C4-2B (cell line): ENCODE data around the gene MAGOH.
"Not testable (repeated sequence)": the region's sequence is repeated elsewhere in the genome, so short reads cannot be mapped to it uniquely, and the experiment has no call there.

Source experiments
- H3K27ac ChIP-seq: fragments of 450-650 bp; 2 replicates; pipeline ENCODE4 v1.5.1; 2017
- ZFX ChIP-seq: fragments of 450-650 bp; IDR thresholded peaks from 2 replicates; pipeline ENCODE4 v1.6.1; 2017
- TF ChIP-seq, protein P1 (sequence below): fragments of 450-650 bp; conservative IDR thresholded peaks from 2 replicates; pipeline ENCODE4 v1.5.1; 2017; ENCODE audit warnings: mild to moderate bottlenecking

The MAGOH gene

DNA sequence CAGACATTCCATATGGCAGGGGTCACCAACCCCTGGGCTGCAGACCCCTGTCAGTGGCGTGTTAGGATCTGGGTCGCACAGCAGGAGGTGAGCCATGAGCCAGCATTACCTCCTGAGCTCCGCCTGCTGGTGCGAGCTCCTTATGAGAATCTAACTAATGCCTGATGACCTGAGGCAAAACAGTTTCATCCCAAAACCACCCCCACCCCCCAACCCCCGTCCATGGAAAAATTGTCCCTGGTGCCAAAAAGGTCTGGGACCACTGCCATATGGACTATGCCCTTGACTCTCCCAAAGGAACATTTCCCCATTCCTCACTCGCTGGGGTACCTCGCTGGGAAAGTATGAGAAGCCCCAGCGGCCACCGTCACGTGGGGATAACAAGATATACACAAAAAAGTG lies 48.1 kb downstream of the MAGOH start:
- H3K27ac ChIP-seq: no peak overlapping the region
- TF ChIP-seq ZFX: no peak
- TF ChIP-seq, protein P1, sequence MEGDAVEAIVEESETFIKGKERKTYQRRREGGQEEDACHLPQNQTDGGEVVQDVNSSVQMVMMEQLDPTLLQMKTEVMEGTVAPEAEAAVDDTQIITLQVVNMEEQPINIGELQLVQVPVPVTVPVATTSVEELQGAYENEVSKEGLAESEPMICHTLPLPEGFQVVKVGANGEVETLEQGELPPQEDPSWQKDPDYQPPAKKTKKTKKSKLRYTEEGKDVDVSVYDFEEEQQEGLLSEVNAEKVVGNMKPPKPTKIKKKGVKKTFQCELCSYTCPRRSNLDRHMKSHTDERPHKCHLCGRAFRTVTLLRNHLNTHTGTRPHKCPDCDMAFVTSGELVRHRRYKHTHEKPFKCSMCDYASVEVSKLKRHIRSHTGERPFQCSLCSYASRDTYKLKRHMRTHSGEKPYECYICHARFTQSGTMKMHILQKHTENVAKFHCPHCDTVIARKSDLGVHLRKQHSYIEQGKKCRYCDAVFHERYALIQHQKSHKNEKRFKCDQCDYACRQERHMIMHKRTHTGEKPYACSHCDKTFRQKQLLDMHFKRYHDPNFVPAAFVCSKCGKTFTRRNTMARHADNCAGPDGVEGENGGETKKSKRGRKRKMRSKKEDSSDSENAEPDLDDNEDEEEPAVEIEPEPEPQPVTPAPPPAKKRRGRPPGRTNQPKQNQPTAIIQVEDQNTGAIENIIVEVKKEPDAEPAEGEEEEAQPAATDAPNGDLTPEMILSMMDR: no peak

DNA sequence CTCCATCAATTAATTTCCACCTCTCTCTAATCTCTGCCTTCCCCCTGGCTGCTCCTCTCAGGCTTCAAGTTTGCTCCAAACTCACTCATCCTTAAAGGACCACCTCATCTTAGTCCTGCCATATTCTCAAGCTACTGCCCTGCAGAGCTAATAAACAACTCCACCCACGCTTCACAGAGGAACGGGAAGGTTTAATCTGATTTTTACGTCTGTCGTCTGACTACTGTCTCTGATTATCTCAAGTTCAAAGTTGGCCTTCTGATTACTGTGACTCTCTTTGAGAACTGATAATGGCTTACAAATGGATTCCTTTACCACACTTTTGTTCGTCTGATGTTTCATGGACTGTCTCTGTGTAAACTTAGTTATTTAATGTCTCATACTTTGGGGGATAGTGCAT lies 49.3 kb downstream of the MAGOH start:
- no peak for TF ChIP-seq ZFX
- TF ChIP-seq, protein P1: no peak
- no peak overlapping the region for H3K27ac ChIP-seq

DNA sequence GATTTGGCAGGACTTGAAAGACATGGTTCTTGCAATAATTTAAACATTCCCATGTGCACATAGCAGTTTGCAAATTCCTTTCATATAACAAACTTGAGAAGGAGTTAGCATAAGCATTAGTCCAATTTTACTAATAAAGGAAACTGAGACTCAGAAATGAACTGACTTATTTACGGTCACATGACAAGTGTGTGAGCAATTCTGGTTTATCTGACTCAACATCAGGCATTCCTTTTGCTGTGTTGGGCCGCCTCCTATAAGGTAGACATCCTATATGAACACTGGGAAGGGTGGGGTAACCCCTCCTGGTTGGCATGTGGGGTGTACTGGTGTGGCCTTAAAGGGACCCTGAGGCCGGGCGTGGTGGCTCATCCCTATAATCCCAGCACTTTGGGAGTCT lies 50.2 kb downstream of the MAGOH start:
- TF ChIP-seq ZFX: no peak
- TF ChIP-seq, protein P1: no peak
- H3K27ac ChIP-seq: no peak overlapping the region

DNA sequence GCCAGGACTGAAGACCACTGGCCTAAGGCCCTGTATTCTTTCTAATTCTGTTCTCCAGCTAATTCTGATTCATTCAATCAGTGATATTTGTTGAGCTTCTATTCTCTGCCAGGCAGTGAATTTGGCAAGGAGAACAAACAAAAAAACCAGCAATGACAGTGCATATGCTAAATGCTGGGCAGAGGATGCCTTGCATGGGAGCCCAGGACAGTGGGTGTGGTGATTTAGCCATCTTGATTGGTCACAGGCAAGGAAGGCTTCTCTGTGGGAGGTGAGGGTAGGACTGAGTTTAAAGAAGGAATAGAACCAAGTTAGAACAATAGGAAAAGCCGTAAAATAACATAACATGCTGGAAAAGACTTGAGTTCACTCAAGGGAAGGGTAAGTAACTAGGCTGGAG lies 50.9 kb downstream of the MAGOH start:
- no peak overlapping the region for H3K27ac ChIP-seq
- TF ChIP-seq ZFX: no peak
- TF ChIP-seq, protein P1: no peak

DNA sequence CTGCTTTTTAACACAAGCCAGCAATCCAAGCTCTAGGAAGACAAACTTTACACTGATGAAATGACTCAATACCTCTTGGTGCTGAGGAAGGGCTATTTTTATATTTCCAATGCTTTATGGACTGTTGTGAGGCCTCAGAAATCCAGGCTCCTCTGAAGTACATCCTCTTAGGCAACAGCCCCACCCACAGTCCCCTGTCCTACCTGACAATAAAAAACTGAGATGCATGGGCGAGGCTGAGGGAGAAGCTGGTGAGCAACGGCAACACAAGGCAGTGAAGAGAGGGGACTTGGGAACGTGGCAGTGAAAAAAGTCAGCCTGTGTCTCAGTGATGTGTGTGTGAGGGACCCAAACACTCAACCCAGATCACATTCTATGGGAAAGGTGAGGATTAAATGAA lies 51.8 kb downstream of the MAGOH start:
- TF ChIP-seq ZFX: no peak
- TF ChIP-seq, protein P1: no peak
- H3K27ac ChIP-seq: no peak overlapping the region

DNA sequence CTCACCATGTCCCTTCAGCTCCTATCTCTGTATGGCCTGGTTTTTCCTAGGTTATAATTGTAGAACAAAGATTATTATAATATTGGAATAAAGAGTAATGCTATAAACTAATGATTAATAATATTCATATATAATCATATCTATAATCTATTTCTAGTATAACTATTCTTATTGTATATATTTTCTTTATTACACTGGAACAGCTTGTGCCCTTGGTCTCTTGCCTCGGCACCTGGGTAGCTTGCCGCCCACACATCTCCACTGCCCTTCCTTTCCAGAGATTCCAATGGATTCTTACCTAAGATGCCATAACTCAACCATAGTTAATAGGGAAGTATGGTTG lies 52.4 kb downstream of the MAGOH start:
- not testable (repeated sequence) for H3K27ac ChIP-seq
- TF ChIP-seq, protein P1: peak; percentile 70

DNA sequence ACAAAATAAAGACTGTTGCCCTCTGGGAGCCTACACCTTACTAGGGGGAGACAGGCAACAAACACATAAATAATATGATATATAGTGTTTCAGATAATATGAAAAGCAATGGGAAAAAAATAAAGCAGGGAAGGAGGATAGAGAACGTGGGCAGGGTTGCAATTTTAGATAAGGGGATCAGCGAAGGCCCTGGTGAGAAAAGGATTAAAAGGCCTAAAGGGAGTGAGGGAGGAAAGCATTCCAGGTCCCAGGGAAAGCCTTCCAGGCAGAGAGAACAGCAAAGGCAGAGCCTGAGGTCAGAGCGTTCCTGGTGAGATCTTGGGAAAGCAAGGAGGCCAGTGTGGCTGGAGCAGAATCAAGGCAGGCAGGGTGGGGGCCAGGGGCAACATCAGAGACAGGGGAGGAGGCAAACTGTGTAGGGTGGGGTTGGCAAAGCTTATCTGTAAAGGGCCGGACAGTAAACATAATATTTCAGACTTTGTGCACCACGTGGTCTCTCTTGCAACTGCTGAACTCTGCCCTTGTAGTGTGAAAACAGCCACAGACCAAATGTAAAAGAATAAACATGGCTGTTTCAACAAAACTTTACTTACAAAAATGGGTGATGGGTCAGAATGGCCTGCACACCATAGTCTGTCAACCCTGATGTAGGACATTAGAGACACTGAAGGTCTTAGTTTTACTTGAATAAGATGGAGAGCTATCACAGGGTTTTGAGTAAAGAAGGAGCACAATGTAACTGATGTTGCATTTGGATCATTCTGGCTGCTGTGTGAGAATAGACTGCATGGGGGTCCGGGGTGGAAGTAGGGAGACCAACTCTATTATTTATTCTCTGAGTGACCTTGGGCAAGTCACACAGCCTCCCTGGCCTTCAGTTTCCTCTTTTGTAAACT lies 55.0 kb downstream of the MAGOH start:
- no peak overlapping the region for H3K27ac ChIP-seq
- no peak for TF ChIP-seq ZFX
- TF ChIP-seq, protein P1: no peak
